AG09309 (cell line): ENCODE measurements around the gene GUCD1.

Experiments used
- DNase-seq: peaks from one replicate; pipeline ENCODE4 v3.0.0-alpha.2; 2010; ENCODE audit warnings: low read depth
- H3K4me3 ChIP-seq: 2 replicates; pipeline ENCODE4 v1.5.1; 2011; ENCODE audit warnings: mild to moderate bottlenecking, low read depth, low read length, moderate library complexity; ENCODE audit not compliant: control insufficient read depth
- TF ChIP-seq, protein P1 (sequence below): IDR thresholded peaks from 2 replicates; pipeline ENCODE4 v1.5.1; 2011; ENCODE audit warnings: mild to moderate bottlenecking, low read depth, low read length, inconsistent platforms; ENCODE audit not compliant: insufficient read depth, control insufficient read depth; ENCODE audit errors: missing control alignments

GUCD1 gene

DNA sequence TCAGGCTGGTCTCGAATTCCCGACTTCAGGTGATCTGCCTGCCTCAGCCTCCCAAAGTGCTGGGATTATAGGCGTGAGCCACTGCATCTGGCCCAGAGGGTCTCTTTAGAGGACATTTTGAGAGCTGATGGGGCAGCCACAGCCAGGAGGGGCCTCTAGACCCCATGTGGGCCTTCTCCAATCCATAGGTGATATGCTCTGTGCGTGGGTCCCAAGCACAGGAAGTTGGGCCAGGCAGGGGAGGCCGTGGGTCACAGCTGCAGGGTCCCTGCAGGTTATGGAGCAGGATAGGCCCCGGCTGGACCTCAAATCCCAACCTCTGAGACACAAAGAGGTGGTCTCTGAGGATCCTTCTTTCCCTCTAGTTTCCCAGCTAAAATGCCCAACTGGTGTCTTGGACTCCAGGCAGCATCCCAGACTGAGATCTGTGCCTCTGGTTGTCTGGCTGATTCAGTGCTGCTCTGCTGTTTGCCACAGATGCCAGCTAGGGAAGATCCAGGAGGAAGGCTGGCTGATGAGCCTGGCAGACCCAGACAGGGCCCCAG lies 36.4 kb upstream of the GUCD1 start:
- TF ChIP-seq, protein P1, sequence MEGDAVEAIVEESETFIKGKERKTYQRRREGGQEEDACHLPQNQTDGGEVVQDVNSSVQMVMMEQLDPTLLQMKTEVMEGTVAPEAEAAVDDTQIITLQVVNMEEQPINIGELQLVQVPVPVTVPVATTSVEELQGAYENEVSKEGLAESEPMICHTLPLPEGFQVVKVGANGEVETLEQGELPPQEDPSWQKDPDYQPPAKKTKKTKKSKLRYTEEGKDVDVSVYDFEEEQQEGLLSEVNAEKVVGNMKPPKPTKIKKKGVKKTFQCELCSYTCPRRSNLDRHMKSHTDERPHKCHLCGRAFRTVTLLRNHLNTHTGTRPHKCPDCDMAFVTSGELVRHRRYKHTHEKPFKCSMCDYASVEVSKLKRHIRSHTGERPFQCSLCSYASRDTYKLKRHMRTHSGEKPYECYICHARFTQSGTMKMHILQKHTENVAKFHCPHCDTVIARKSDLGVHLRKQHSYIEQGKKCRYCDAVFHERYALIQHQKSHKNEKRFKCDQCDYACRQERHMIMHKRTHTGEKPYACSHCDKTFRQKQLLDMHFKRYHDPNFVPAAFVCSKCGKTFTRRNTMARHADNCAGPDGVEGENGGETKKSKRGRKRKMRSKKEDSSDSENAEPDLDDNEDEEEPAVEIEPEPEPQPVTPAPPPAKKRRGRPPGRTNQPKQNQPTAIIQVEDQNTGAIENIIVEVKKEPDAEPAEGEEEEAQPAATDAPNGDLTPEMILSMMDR = no peak
- no peak overlapping the region for H3K4me3 ChIP-seq

DNA sequence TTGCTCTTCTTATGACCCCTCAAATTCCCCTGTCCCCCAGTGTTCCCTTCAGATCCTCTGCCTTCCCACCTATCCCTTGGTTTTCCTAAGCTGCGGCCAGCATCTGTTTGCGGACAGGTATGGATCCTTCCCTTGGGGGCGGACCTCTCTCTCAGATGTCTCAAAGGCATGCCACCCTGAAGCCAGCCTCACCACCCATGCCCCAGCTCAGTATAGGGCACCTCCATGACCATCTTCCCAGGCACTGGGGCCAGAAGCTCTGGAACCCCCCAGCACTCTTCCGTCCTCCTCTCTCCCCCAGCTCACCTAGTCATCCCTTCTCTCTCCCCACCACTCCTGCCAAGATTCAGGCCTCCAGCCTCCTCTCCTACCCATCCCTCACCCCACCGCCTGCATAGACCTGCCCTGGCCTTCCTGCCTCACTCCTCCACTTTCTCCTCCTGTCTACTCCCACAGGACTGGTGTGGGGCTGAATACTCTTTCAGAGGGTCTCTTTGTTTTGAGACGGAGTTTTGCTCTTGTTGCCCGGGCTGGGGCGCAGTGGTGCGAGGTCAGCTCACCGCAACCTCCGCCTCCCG lies 35.7 kb upstream of the GUCD1 start:
- H3K4me3 ChIP-seq = no peak overlapping the region
- TF ChIP-seq, protein P1 = no peak
- DNase-seq = no peak

More for the DNA sequence above, 36.4 kb upstream of the GUCD1 start:
- DNase-seq = no peak

DNA sequence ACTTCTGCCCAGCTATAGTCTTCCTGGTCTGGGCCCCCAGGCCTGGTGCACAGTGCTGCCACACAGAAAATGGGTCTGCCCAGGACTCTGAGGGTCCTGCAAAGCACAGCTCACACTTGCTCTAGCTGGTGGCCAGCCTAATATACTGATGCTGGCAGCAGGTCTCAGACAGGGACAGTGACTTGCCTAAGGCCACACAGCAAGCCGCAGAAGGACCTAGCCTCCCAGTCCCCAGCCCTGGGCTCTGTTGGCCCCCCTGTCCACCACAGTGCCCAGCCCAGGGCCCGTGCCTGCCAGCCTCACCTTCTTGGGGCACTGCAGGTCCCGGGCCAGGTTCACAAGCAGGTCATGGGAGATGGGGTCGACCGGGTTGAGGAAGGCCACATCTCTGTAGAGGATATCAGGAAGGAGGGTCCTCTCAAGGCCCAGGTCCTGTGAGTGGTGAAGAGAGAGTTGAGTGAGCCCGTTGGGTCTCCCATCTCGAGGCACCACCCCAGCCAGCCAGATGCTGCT lies 34.6 kb upstream of the GUCD1 start:
- DNase-seq = no peak
- no peak overlapping the region for H3K4me3 ChIP-seq
- TF ChIP-seq, protein P1 = no peak

DNA sequence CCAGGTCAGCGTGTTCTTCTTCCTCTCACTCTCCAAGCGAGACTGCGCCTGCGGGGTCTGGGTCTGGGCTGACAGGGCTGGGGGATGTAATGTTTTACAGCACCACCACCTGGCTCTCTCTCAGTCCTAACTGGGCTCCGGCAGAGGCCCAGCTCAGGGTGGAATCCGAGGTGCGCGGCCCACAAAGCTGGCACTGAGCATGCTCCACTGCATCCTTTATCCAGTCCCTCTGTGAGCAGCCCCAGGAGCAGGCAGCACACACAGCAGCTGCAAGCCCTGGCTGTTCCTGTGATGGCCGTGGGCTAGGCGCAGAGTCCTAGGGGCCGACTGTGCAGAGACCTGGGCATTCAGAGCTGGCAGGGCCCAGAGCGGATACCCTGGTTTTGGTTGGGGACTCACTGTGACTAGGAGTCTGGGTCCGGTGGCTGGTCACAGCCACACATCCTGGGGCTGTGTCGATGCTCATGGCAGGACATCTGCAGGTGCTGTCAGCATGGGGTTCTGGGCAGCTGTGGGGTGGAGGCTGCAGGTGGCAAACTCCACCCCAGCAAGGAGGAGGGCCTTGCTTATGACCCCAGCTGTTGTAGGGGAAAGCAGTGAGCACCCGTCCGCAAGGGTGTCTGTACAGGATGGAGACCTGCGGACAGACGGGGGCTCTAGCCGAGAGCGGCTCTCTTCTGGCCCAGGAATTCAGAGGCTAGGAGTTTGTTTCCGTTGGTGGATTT lies 34.0 kb upstream of the GUCD1 start:
- DNase-seq = no peak
- TF ChIP-seq, protein P1 = no peak
- no peak overlapping the region for H3K4me3 ChIP-seq

DNA sequence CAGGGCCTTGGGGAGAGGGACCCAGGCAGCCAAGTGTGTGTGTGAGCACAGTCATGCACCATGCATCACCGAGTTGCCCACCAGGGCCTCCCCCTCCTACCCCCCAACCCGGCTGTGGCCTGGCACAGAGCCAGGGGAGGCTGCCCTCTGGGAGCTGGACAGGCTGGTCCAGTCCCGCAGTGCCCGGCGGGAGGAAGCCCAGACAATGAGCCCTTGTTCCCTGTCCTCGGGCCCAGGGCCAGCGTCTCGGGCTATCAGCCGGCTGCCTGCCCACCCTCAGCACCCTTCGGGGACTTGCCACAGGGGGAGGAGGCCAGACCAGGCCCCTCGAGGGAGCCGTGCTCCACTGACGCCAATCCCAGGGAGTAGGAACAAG lies 33.4 kb upstream of the GUCD1 start:
- no peak overlapping the region for H3K4me3 ChIP-seq
- DNase-seq = no peak
- TF ChIP-seq, protein P1 = no peak

DNA sequence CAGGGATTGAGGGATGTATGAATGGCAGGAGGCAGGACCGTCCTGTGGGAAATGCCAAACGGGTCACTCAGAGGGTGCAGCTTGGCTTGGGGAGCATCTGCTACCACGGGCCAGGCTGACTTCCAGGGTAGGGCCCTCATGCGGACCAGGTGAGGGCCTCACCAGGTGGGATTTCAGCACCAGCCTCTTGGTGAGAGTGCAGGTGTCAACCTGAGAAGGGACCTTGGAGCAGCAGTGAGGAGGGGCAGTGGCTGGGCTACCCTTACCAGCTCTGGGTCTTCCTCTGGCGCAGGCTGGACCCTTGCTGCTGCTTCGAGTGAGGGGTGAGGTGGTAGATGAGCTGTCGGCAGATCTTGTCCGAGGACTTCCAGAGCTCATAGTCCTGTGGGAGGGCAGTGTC lies 33.0 kb upstream of the GUCD1 start:
- H3K4me3 ChIP-seq = no peak overlapping the region
- DNase-seq = no peak
- TF ChIP-seq, protein P1 = no peak
